Stimulated activated CD8-positive, alpha-beta memory T cell treated with anti-CD3 and anti-CD28 coated beads, Interleukin-15, amount 100 ng/mL, for 4 hours (primary cell): Measurements from ENCODE around the gene CRKL.
"Not testable (repeated sequence)": the region's sequence is repeated elsewhere in the genome, so short reads cannot be mapped to it uniquely, and the experiment has no call there.

Experiments
- DNase-seq, 2 donors: peaks; one replicate each; pipeline ENCODE4 v3.0.0-alpha.2; 2020; ENCODE audit warnings: low read depth in 2 of 2

The CRKL gene

DNA sequence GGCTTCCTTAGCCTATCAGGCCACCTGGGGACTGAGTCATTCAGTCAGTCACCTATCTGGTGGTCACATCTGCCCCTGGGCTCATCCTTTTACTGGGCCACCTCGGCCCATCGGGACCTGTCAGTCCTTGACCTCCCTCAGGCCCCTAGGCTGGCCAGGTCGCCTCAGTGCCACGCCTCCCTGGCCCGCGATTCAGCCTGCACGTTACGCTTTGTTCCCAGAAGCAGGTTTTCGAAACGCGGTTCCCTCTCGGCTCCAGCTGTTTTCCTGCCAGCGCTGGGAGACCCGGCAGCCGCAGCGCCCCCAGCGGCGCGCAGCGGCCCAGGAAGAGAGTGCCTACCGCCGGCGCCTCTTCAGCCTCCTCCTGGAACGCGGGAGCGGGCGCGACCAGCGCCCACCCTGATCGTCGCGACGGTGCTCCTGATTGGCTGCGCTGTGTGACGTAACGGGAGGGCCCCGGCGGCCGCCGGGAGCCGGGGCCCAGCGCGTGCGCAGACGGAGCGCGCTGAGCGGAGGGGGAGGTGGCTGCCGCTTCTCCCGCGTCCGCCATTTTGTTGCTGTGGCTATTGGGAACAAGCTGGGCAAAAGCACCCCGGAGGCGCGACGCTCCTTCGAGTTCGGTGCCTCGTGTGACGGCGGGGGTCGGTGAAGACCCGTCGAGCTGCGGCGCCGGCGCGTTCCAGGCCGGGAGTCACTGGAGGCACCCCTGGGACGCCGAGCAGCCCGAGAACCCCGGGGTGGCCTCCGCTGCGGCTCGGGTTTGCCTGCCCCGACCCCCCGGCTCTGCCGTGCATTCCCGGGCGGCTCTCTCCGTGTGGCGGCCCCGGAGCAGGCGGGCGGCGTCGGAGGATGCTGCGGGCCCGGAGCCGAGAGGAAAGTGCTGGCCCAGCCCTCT is at the start of gene CRKL:
Gene CRKL (plus strand): TSS at position 492 of the 895 bp plus-strand sequence. CDS start 528 bp downstream, outside the sequence.
- peak; percentile 92 to 95 for DNase-seq

GRCh38 chr22:20868025-20868962 is 48.9 kb upstream of the CRKL start:
- DNase-seq = no peak

- no peak for DNase-seq
Measured at GRCh38 chr22:20869234-20869633, 48.0 kb upstream of the CRKL start.

DNA sequence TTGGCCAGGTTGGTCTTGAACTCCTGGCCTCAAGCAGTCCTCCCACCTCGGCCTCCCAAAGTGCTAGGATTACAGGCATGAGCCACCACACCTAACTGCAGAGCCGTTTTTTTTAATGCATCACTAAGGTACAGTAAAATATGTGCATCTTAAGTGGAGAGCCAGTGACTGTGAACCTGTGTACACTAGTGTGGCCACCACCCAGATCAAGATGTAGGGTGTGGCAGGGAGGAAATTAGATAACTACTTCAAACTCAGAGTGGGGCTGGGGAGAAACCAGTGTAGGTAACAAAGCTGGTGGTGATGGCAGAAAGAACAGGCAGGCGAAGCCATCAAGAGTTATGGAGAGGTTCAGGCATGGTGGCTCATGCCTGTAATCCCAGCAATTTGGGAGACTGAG is 44.0 kb upstream of the CRKL start:
- DNase-seq = no peak

DNA sequence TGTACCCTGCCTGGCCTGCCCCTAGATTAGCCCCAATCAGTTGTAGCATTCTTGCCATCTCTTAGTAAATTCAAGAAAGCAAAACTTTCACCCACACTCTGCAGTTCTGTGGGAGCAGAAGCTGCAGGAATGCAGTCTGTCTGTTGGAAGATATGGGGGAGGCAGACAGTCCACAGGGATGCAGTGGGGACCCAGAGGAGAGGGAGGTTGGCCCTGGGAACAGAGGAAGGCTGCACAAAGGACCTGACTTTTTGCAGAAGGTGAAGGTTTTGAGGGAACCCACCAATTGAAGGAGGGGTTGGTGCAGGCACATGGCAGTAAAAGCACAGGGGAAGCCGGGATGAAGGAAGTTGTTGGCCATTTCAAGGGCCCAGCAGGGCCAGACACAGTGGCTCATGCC is 41.9 kb upstream of the CRKL start:
- no peak for DNase-seq

DNA sequence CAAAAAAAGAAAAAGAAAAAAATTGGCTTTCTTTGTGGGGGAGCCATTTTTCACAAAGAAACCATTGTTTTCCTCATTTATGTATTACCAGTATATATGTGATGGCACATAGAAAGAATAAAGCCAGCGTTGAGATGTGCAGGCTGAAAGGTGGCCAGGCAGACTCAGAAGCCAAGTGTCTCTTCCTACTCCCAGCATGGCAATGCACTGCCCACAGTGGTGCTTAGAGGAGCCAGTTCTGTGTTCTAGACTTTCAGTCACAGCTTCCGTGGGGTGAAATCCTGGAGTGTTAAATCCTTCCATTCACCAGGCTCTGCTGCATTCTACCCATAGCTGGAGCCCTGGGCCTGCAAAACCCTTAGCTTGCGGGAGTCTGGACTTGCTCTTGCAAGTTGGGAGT is 39.5 kb upstream of the CRKL start:
- DNase-seq = no peak

DNA sequence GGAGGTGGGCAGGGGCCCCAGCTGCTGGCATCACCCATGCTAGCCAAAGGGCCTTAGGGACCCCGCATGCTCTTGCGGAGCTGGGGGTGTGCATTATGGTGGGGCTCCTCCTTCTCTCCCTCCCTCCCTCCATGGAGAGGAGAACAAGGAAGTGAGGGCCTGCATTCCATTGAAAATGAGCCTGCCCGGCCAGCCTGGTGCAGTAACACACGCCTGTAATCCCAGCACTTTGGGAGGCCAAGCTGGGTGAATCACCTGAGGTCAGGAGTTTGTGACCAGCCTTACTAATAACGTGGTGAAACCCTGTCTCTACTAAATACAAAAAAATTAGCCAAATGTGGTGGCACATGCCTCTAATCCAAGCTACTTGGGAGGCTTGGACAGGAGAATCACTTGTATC is 36.0 kb upstream of the CRKL start:
- DNase-seq = no peak

DNA sequence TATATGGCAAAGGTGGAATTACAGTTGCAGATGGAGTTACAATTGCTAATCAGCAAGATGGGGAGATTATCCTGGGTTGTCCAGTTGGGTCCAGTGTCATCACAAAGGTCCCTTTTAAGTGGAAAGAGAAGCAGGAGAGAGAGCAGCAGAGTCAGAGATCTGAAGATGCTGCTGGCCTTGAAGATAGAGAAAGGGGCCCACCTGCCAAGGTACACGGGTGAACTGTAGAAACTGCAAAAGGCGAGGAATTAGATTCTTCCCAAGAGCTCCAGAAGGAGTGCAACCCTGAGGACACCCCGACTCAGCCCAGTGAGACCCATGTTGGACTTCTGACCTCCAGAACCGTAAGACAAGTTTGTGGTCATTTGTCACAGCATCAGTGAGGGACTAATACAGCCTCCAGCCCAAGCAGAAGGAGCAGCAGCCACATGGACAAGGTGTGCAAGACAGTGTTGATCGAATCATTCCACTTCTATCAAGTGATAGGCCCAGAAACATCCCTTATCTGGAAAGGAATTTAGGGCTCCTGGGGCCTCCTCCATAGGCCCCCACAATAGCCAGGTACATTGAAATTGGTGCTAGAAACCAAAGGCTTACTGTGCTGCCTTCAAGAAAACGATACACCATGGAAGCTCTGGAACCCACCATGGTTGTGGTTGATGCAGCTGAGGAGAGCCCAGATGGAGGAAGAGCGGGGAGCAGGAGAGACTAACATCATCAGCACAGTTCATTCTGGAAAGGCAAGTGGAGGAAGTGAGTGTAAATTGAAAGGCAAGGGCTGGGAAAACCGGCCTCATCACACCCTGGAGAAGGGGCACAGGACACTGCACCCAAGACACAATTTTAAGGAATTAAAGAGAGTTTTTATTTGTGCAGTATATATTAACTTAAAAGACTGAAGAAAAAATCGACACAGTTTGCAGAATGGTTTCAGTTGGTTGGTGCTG is 35.1 kb upstream of the CRKL start:
- no peak for DNase-seq

GRCh38 chr22:20882855-20883254 is 34.4 kb upstream of the CRKL start:
- DNase-seq = no peak

GRCh38 chr22:20884454-20884853 is 32.8 kb upstream of the CRKL start:
- DNase-seq = no peak

- no peak for DNase-seq
Measured at GRCh38 chr22:20885017-20885556, 32.1 kb upstream of the CRKL start.

DNA sequence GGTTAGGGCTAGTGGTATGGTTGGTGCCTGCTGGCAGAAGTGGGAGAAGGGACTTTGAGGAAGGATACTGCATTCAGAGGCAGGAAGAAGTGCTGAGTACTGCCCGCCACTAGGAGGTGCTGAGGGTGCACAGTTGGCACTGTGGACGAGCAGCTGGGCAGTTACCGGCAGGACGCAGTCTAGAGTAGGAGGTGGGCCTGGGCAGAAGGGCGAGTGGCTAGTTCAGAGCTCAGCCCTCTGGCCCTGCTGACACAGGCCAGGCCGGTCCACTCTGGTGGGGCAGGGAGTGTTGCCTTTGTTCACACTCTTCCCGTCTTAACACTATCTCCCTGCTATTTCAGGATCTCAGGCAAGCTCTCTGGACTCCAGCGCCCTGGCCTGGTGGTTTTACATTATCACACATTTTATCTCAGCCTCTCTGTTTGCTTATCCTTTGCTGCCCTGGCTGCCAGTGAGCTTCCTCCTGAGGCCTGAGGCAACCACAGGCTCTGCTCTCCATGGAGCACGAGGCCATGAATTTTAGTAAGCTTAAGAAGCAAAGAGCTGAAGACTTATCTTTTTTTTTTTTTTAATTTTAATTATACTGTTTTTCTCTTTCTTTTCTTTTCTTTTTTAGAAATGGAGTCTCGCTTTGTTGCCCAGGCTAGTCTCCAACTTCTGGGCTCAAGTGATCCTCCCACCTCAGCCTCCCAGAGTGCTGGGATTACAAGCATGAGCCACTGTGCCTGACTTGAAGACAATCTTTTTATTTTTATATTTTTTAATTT is 31.5 kb upstream of the CRKL start:
- no peak for DNase-seq

- DNase-seq = no peak
Measured at GRCh38 chr22:20887375-20887774, 29.8 kb upstream of the CRKL start.

DNA sequence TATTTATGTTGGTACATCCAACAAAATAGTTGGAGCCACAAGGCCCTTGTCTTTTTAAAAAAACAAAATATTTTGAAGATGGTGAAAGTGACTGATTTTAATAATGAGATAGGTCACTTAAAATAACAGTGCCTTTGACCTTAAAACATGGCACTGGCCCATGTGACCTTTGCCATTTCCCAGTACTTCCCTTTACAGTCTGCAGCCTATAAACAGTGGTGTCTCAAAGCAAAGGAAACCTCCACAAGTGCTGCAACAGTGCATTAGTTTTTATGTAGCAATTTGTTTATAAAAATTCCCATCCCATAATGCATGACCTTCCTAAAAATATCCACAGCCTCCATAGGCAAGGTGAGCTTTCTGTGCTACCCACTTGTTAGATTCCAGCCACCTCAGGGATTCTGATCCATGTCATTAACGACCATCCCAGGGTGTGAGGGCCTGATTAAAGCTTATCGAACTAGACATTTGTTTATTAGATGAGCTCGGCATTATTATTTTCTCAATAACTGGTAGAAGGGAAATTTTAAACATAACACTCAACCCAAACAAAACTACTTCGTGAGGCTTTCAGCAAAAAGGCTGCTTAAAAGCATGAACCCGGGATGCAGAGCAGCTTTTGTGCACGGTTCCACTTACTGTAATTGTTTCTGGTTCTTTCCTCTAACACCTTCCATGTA is 28.0 kb upstream of the CRKL start:
- no peak for DNase-seq

GRCh38 chr22:20889904-20890540 is 27.2 kb upstream of the CRKL start:
- no peak for DNase-seq

DNA sequence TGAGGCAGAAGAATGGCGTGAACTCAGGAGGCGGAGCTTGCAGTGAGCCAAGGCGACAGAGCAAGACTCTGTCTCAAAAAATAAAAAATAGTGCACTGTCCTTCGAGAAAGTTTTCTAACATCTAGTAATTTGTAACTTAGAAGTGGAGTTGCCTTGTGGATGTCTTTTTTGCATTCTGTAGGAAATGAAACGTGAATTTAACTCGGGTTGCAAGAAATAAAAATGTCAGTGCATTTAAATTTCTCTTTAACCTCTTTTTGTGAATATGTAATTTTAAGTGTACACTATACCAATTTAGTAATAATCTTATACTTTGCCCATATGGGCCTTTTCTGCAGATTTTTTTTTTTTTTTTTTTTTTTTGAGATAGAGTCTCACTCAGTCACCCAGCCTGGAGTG is 26.2 kb upstream of the CRKL start:
- DNase-seq = no peak

DNA sequence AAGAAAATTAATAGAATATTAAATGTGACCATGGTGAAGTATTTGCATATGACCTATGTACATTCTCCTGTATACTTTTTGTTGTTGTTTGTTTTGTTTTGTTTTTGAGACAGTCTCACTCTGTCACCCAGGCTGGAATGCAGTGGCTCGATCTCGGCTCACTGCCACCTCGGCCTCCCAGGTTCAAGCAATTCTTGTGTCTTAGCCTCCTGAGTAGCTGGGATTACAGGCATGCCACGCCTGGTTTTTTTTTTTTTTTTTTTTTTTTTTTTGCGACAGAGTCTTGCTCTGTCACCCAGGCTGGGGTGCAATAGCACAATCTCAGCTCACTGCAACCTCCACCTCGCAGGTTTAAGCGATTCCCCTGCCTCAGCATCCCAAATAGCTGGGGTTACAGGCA is 19.5 kb upstream of the CRKL start:
- DNase-seq = not testable (repeated sequence)

GRCh38 chr22:20899827-20900423 is 17.3 kb upstream of the CRKL start:
- DNase-seq = no peak
